WTC11 (cell line): ENCODE data around the gene OPCML.

Source experiments
- AFF4 ChIP-seq: sonication (generic); formaldehyde crosslinking; IDR thresholded peaks from 2 replicates; pipeline ENCODE4 v1.8.1; 2023; ENCODE audit warnings: mild to moderate bottlenecking, missing genetic modification reagents, borderline replicate concordance
- ATF2 ChIP-seq: sonication (generic); formaldehyde crosslinking; IDR thresholded peaks from 2 replicates; pipeline ENCODE4 v1.8.1; 2022; ENCODE audit warnings: low read depth, missing genetic modification reagents, borderline replicate concordance
- CBFB ChIP-seq: sonication (generic); formaldehyde crosslinking; IDR thresholded peaks from 2 replicates; pipeline ENCODE4 v1.8.1; 2022; ENCODE audit warnings: mild to moderate bottlenecking, low read depth, missing genetic modification reagents
- CTCF ChIP-seq: fragments of 200-600 bp; IDR thresholded peaks from 2 replicates; pipeline ENCODE4 v1.8.0; 2022; ENCODE audit warnings: antibody characterized with exemption
- ETV6 ChIP-seq: sonication (generic); formaldehyde crosslinking; IDR thresholded peaks from 2 replicates; pipeline ENCODE4 v1.8.1; 2022; ENCODE audit warnings: mild to moderate bottlenecking, missing genetic modification reagents
- HMGXB4 ChIP-seq: sonication (generic); formaldehyde crosslinking; IDR thresholded peaks from 2 replicates; pipeline ENCODE4 v1.8.1; 2023; ENCODE audit warnings: mild to moderate bottlenecking, moderate library complexity, missing genetic modification reagents
- IRF2 ChIP-seq: sonication (generic); formaldehyde crosslinking; IDR thresholded peaks from 2 replicates; pipeline ENCODE4 v1.8.0; 2022; ENCODE audit warnings: low read depth, missing genetic modification reagents, borderline replicate concordance
- MAX ChIP-seq: sonication (generic); formaldehyde crosslinking; IDR thresholded peaks from 2 replicates; pipeline ENCODE4 v1.8.0; 2022; ENCODE audit warnings: mild to moderate bottlenecking, missing genetic modification reagents
- TEAD1 ChIP-seq: sonication (generic); formaldehyde crosslinking; IDR thresholded peaks from 2 replicates; pipeline ENCODE4 v1.8.0; 2022; ENCODE audit warnings: mild to moderate bottlenecking, missing genetic modification reagents
- ZNF219 ChIP-seq: sonication (generic); formaldehyde crosslinking; IDR thresholded peaks from 2 replicates; pipeline ENCODE4 v1.8.0; 2023; ENCODE audit warnings: missing genetic modification reagents, mild to moderate bottlenecking, borderline replicate concordance

- no peak for TF ChIP-seq CBFB
- no peak for TF ChIP-seq ETV6 (CRISPR knock-in tag)
- TF ChIP-seq TEAD1 (CRISPR knock-in tag): no peak
- TF ChIP-seq MAX (CRISPR knock-in tag): no peak
- TF ChIP-seq CTCF: no peak
- no peak for TF ChIP-seq HMGXB4 (CRISPR knock-in tag)
- no peak for TF ChIP-seq AFF4 (CRISPR knock-in tag)
- TF ChIP-seq ATF2 (CRISPR knock-in tag): no peak
- TF ChIP-seq ZNF219 (CRISPR knock-in tag): no peak
- no peak for TF ChIP-seq IRF2 (CRISPR knock-in tag)
Observed at GRCh38 chr11:133518702-133519264, 13.5 kb downstream of the OPCML start.
